ENCODE data around the gene CLTB. TPM values are rescaled to one million over a fixed set of nuclear protein-coding genes. Genes with fewer than 3 reads are reported as not detected.

The CLTB gene
- total and polyA plus RNA-seq, 2 of the 8 experiments (the other 6 are each of a cell fraction or from before 2014, with no cell fraction given): 25.9 to 34.9 TPM

DNA sequence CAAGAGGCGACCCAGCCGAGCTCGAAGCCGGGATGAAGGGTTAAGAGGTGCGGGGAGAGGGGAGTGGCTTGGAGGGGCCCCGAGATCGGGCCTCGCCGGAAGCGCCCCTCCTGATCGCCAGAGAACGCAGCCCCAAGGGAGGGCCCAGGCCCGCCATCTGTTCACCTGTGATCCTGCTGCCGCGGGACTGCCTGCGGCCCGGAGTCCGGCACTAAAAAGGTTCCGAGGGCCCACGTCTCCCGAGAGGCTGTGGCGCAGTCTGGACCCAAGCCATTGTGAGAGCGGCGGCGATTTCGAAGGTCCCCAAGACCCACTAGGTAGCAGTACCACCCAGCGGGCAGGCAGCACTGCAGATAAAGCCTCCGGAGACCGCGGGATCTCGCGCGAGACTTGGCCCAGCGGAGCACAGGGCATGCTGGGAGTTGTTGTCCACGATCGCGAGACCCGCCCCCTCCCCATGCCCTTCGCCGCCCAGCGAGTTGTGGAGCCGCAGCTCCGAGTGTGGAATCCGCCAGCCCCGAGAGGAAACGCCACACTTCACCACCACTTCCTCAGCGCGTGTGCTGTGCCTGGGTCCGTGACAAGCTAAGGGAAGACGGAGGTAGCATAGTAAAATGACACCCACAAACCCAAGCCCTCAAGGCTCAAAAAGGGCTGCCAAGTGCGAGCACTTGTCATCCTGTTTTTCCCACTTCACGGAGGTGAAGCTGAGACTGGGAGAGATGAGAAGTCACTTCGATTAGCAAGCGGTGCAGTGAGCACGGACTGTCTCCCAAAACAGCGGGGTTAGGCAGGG, 54.7 kb downstream of the CLTB start, which contains the start of gene KIAA1191:
KIAA1191 (minus strand) TSS at position 328 of the 796 bp plus-strand sequence. CDS start 2,256 bp downstream, outside the sequence.
- peak within 1 kb of the TSS; percentile 81 for H2BK5ac ChIP-seq (ENCODE audit: low read depth, low read length)
- H3K4me3 ChIP-seq (ENCODE audit: extremely low read depth in 1 of 4, insufficient read depth in 2 of 4, low read depth in 3 of 4, low read length in 4 of 4): peak within 1 kb of the TSS; percentile 79 to 95 (median 92)
- peak in 1 of 2 experiments; percentile 90 for DNase-seq (ENCODE audit: low read depth in 1 of 2, low spot score in 2 of 2)
- 2% methylated on average over 54 of the region's 56 CpGs; no CpG with 5 or more reads in 1 of the 2 experiments for WGBS, 2 experiments (ENCODE audit: extremely low coverage in 1 of 2, insufficient coverage in 1 of 2, insufficient read length in 1 of 2, insufficient replicate concordance in 2 of 2, low coverage in 1 of 2, low lambda C conversion rate in 2 of 2, missing lambda C conversion rate in 1 of 2)
- no peak within 1 kb of the TSS for H2BK12ac ChIP-seq (ENCODE audit: low read depth, low read length)
- no peak for FAIRE-seq
- H3K79me2 ChIP-seq (ENCODE audit: control insufficient read depth in 1 of 2, insufficient read depth in 2 of 2, low read length in 2 of 2): peaks cover 5 to 31% of the 10 kb centered on the region in 2 experiments; a peak in 3 of 4 replicates
- peaks cover 19% of the 10 kb centered on the region for H3K23me2 ChIP-seq (ENCODE audit: low read depth, low read length)
- peak within 1 kb of the TSS; percentile 92 for H3K56ac ChIP-seq (replicated peaks; ENCODE audit: insufficient read length, low read depth, low read length)
- H3K4me1 ChIP-seq (replicated peaks in 1 of 4; ENCODE audit: control insufficient read depth in 3 of 4, insufficient read depth in 4 of 4, low read length in 3 of 4): peaks cover 0 to 5% (median 3%) of the 10 kb centered on the region in 4 experiments; a peak in 4 of 7 replicates
- H4K5ac ChIP-seq (ENCODE audit: insufficient read length, low read depth, low read length): peak within 1 kb of the TSS; percentile 99
- no peak within 1 kb of the TSS; the same call in 1 of the 2 replicates for H2BK15ac ChIP-seq (ENCODE audit: low read length)
- H3K4me2 ChIP-seq (ENCODE audit: insufficient read depth in 1 of 2, low read depth in 2 of 2, low read length in 2 of 2): peak within 1 kb of the TSS; percentile 68 to 79
- no peak within 1 kb of the TSS for H2BK20ac ChIP-seq (ENCODE audit: low read length)
- peaks cover 5% of the 10 kb centered on the region; the same call in 1 of the 2 replicates for H3K79me1 ChIP-seq (ENCODE audit: low read depth, low read length)
- H3K14ac ChIP-seq (ENCODE audit: insufficient read length): no peak within 1 kb of the TSS
- ChIA-PET POLR2A (ENCODE audit: partially characterized antibody) (interaction anchor here (0.7 to 3.6 kb wide), 19 partner anchors 9 to 217 kb away, joined by 3 to 30 read pairs (median 3); partner anchors contain the start of genes HIGD2A, NOP16 and RNF44), CTCF (ENCODE audit: partially characterized antibody) (interaction anchor here (1.1 to 2.0 kb wide), 2 partner anchors 14 to 45 kb away, joined by 3 to 9 read pairs; no protein-coding TSS in a partner anchor)
- peak within 1 kb of the TSS; percentile 96 for H4K8ac ChIP-seq (ENCODE audit: extremely low read depth, insufficient read depth, low read length)
- H4K91ac ChIP-seq (replicated peaks; ENCODE audit: insufficient read length, low read length): no peak within 1 kb of the TSS
- H3K27me3 ChIP-seq (replicated peaks in 1 of 4; ENCODE audit: control insufficient read depth in 3 of 4, extremely low read depth in 1 of 4, insufficient read depth in 3 of 4, low read length in 3 of 4): peaks cover 7 to 37% (median 30%) of the 10 kb centered on the region in 4 experiments
- H3K27ac ChIP-seq (ENCODE audit: low read depth, low read length): peak within 1 kb of the TSS; percentile 88
- no peak within 1 kb of the TSS for H2BK120ac ChIP-seq (replicated peaks; ENCODE audit: low read depth, low read length)
- H3K36me3 ChIP-seq (ENCODE audit: control insufficient read depth in 2 of 4, insufficient read depth in 4 of 4, low read length in 3 of 4): peaks cover 0 to 22% (median under 1%) of the 10 kb centered on the region in 4 experiments; a peak in 3 of 8 replicates
- peak within 1 kb of the TSS; percentile 78 for H3K4ac ChIP-seq (replicated peaks; ENCODE audit: insufficient read length, low read depth, low read length)
- H3K23ac ChIP-seq (ENCODE audit: insufficient read length): no peak within 1 kb of the TSS
- H3K9ac ChIP-seq (replicated peaks in 1 of 4; ENCODE audit: extremely low read depth in 1 of 4, low read depth in 3 of 4, low read length in 3 of 4): peak within 1 kb of the TSS; percentile 51 to 95 (median 82)
- peak within 1 kb of the TSS; percentile 75; the same call in 1 of the 2 replicates for H2AFZ ChIP-seq (ENCODE audit: low read length)
- no peaks in the 10 kb centered on the region for H3K9me3 ChIP-seq (ENCODE audit: insufficient read depth in 2 of 2, low read depth in 1 of 2, low read length in 1 of 2)
- H3K18ac ChIP-seq (ENCODE audit: extremely low read depth, low read length): peak within 1 kb of the TSS; percentile 98
- no peak within 1 kb of the TSS for H2AK5ac ChIP-seq (ENCODE audit: low read depth, low read length)
- peaks cover 0 to 6% of the 10 kb centered on the region in 2 experiments for H4K20me1 ChIP-seq (replicated peaks in 1 of 2; ENCODE audit: control insufficient read depth in 1 of 2, insufficient read depth in 2 of 2, low read length in 2 of 2)
- TF ChIP-seq RNF2 (IDR thresholded peaks at IDR 0.05; ENCODE audit: borderline replicate concordance, low read depth, low read length, missing control alignments, poor library complexity, severe bottlenecking) (no peak), BCL11A (IDR thresholded peaks at IDR 0.05; ENCODE audit: low read depth in 2 of 2, low read length in 2 of 2) (no peak), ATF2 (IDR thresholded peaks at IDR 0.05; ENCODE audit: low read length) (peak; percentile 49; the same call in 1 of the 2 replicates), FOSL1 (IDR thresholded peaks at IDR 0.05; ENCODE audit: insufficient read depth, low read depth, low read length) (no peak), RXRA (IDR thresholded peaks at IDR 0.05; ENCODE audit: insufficient read depth, low read depth, low read length) (no peak), ASH2L (IDR thresholded peaks at IDR 0.05; ENCODE audit: low read length) (peak; percentile 96), JUND (IDR thresholded peaks at IDR 0.05; ENCODE audit: low read length) (no peak), GABPA (IDR thresholded peaks at IDR 0.05; ENCODE audit: borderline replicate concordance, insufficient read depth, low read length) (0 out of 2 replicates have a peak, but pooled peaks have one; percentile 16)

Data from H1 (cell line).